Chondrocyte (in vitro differentiated cells): ENCODE results near the gene CLN3. TPM values are rescaled to one million over a fixed set of nuclear protein-coding genes. Genes with fewer than 3 reads are reported as not detected.
"Not testable (repeated sequence)": the region's sequence is repeated elsewhere in the genome, so short reads cannot be mapped to it uniquely, and the experiment has no call there.

Source experiments
- DNase-seq: peaks from one replicate; pipeline ENCODE4 v3.0.0; 2021; ENCODE audit warnings: mixed read lengths, low spot score
- H3K27ac Mint-ChIP-seq: one replicate; pipeline ENCODE4 v1.8.0; 2021; ENCODE audit warnings: mild to moderate bottlenecking, moderate library complexity, mixed read lengths; ENCODE audit not compliant: unreplicated experiment
- H3K27me3 Mint-ChIP-seq: 2 replicates; pipeline ENCODE4 v1.8.0; 2021; ENCODE audit warnings: low read depth, mixed read lengths
- H3K36me3 Mint-ChIP-seq: 2 replicates; pipeline ENCODE4 v1.8.0; 2021; ENCODE audit warnings: low read depth, mixed read lengths
- H3K4me1 Mint-ChIP-seq: 2 replicates; pipeline ENCODE4 v1.8.0; 2021; ENCODE audit warnings: low read depth, mild to moderate bottlenecking, mixed read lengths
- H3K4me3 Mint-ChIP-seq: one replicate; pipeline ENCODE4 v1.8.0; 2021; ENCODE audit warnings: mild to moderate bottlenecking, moderate library complexity, mixed read lengths; ENCODE audit not compliant: unreplicated experiment
- H3K9me3 Mint-ChIP-seq: 2 replicates; pipeline ENCODE4 v1.8.0; 2021; ENCODE audit warnings: low read depth, mixed read lengths
- CTCF ChIP-seq: fragments of 200-600 bp; sonication (generic); IDR thresholded peaks from 2 replicates; pipeline ENCODE4 v1.5.0; 2021; ENCODE audit warnings: antibody characterized with exemption, mild to moderate bottlenecking, moderate library complexity
- total RNA-seq: library from RNA; stranded (reverse); gene quantifications from 3 replicates; pipeline ENCODE4 v1.2.1, GENCODE V29; 2021

The CLN3 gene
- total RNA-seq, 1 donor from 2014 or later, result 31.7 TPM

DNA sequence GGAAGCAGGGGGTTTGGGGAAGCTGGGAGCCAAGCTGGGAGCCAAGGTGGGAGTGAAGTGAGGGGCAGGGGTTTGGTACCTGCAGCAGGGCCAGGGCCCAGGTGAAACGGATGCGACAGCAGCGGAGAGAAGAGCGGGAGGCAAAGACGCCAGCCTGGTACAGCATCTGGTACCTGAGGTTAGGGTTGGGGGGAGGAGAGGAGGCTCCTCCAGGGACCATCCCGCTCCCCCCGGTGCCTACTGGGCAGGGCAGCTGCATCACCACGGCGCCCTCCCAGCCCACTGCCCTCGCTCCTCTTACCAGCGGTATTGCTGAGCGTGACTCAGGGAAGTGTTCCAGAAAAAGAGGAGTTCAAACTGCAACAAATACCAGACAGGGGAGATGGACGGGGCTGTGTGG lies 9.8 kb downstream of the CLN3 start:
- H3K27ac Mint-ChIP-seq, result no peak overlapping the region
- DNase-seq, result peak; percentile 71
- H3K27me3 Mint-ChIP-seq, result no peaks in the 10 kb centered on the region
- H3K9me3 Mint-ChIP-seq, result no peaks in the 10 kb centered on the region
- no peaks in the 10 kb centered on the region for H3K4me1 Mint-ChIP-seq
- peaks cover 8% of the 10 kb centered on the region for H3K36me3 Mint-ChIP-seq
- TF ChIP-seq CTCF, result no peak
- no peak overlapping the region for H3K4me3 Mint-ChIP-seq

GRCh38 chr16:28478506-28479180 lies 13.2 kb downstream of the CLN3 start:
- no peaks in the 10 kb centered on the region for H3K9me3 Mint-ChIP-seq
- no peak for TF ChIP-seq CTCF
- no peak overlapping the region for H3K27ac Mint-ChIP-seq
- no peaks in the 10 kb centered on the region for H3K4me1 Mint-ChIP-seq
- peak; percentile 48 for DNase-seq
- no peak overlapping the region for H3K4me3 Mint-ChIP-seq
- peaks cover 14% of the 10 kb centered on the region for H3K36me3 Mint-ChIP-seq
- no peaks in the 10 kb centered on the region for H3K27me3 Mint-ChIP-seq

DNA sequence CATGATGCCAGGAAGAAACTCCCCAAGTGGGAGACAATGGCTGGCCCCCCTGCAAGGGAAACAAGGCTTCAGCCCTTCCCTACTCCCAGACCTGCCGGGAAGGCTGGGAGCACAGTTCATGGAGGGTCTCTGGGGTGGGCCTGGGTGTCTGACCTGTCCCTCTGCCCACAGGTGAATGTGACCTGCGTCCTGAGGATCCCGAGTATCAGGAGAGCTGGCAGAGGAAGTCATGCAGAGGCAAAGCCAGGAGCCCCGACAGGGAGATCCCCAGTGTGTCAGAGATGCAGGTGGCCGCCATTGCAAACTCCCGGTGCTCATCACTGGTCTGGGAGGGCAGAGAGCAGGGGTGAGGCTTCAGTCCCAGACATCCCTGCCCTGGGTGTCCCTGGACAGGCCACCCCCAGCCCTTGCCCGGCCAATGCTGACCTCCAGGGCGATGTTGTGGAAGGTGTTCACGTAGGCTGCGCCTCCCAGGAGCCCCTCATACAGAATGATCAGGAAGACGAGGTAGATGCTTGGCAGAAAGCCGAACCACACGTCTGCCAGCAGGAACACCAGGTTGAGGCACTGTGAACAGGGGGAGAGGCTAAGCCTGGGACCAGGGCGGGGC lies 14.5 kb downstream of the CLN3 start:
- Mint-ChIP-seq H3K9me3 (no peaks in the 10 kb centered on the region), H3K4me3 (no peak overlapping the region), H3K4me1 (no peaks in the 10 kb centered on the region), H3K27ac (no peak overlapping the region), H3K36me3 (peaks cover 11% of the 10 kb centered on the region), H3K27me3 (no peaks in the 10 kb centered on the region)
- peak; percentile 72 for DNase-seq
- TF ChIP-seq CTCF, result no peak

DNA sequence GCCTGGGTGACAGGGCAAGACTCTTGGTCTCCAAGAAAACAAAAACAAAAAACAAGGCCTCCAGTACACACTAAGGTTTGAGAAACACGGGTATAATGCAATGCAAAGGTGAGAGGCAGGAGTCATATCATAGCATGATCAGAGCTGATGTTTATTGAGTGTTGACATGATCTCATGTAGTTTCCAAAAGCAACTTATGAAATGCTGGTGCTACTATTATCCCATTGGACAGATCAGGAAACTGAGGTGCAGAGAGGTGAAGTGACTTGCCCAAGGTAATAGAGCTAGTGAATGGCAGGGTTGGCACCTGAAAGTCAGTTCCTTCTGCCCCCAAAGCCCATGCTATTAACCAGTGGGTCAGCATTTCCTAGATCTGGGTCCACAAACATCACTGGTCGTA lies 16.7 kb downstream of the CLN3 start:
- no peak for DNase-seq
- TF ChIP-seq CTCF, result no peak
- Mint-ChIP-seq H3K4me1 (no peaks in the 10 kb centered on the region), H3K27me3 (no peaks in the 10 kb centered on the region), H3K9me3 (no peaks in the 10 kb centered on the region), H3K27ac (no peak overlapping the region), H3K4me3 (no peak overlapping the region), H3K36me3 (peaks cover 9% of the 10 kb centered on the region)

- H3K4me3 Mint-ChIP-seq, result no peak overlapping the region
- peaks cover 9% of the 10 kb centered on the region for H3K36me3 Mint-ChIP-seq
- DNase-seq, result peak; percentile 13
- H3K27ac Mint-ChIP-seq, result no peak overlapping the region
- no peaks in the 10 kb centered on the region for H3K9me3 Mint-ChIP-seq
- no peaks in the 10 kb centered on the region for H3K27me3 Mint-ChIP-seq
- TF ChIP-seq CTCF, result no peak
- no peaks in the 10 kb centered on the region for H3K4me1 Mint-ChIP-seq
Observed at GRCh38 chr16:28473714-28474265, 18.1 kb downstream of the CLN3 start.

DNA sequence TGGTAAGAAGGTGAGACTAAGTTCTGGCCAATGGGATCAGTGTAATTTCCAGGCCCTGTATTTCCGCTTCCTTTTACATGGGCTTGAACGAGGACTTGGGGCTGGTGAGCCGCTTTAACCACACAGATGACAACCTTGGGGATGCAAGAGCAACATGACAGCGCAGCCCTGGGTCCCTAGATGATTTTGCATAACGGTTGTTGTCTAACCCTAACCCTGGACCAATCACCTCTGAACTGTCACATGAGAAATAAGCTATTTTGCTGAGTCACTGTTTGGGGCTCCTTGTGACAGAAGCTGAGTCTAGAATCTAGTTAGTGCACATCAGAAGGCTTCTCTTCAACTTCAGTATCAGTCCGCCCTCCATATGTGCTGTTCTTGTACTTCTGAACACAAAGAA lies 44.8 kb downstream of the CLN3 start:
- DNase-seq, H3K27ac Mint-ChIP-seq, H3K4me1 Mint-ChIP-seq, H3K9me3 Mint-ChIP-seq, H3K4me3 Mint-ChIP-seq, H3K36me3 Mint-ChIP-seq, H3K27me3 Mint-ChIP-seq: not testable (repeated sequence)

DNA sequence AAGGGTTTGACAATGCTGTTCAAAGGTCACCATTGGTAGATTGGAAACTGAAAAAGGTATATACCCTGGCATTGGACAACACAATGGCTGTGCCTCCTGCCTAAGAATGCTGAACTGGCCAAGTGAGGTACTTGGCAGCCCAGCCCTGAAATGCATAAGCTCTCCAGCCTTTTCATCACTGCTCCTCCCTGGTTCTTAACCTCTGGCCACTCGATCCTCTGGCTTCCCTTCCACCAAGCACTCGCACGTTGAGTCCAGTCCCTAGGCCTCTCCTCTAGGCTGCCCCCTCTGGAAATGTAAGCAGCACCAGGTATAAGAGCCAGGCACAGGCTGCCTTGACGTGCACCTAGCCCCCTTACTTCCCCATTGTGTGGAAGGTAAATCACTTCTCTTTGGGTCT lies 45.5 kb downstream of the CLN3 start:
- not testable (repeated sequence) for DNase-seq, H3K9me3 Mint-ChIP-seq, H3K36me3 Mint-ChIP-seq, H3K4me3 Mint-ChIP-seq, H3K27me3 Mint-ChIP-seq, H3K4me1 Mint-ChIP-seq, H3K27ac Mint-ChIP-seq

DNA sequence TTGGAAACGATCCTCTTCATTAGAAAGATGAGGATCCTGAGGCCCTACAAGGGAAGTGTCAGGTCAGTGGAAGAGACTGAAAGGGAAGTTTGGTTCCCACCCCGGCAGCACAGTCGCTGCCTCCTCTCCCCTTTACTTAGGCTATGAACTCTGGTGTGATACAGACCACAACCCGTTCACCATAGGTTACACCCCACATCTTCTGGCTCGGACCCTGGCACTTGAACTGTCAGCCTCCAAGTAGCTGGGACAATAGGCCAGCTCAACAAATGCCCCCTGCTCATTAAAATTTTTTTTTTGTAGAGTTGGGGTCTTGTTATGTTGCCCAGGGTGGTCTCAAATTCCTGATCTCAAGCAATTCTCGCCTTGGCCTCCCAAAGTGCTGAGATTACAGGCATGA lies 47.9 kb downstream of the CLN3 start:
- not testable (repeated sequence) for H3K27me3 Mint-ChIP-seq, DNase-seq, H3K4me1 Mint-ChIP-seq

More for the DNA sequence above, 47.9 kb downstream of the CLN3 start:
- not testable (repeated sequence) for H3K9me3 Mint-ChIP-seq, H3K36me3 Mint-ChIP-seq, H3K4me3 Mint-ChIP-seq, H3K27ac Mint-ChIP-seq
